H1 (cell line): Measurements from ENCODE around the gene RDM1. TPM values are rescaled to one million over a fixed set of nuclear protein-coding genes. Genes with fewer than 3 reads are reported as not detected.

Experiments
- BCL11A ChIP-seq, 2 experiments: IDR thresholded peaks; one replicate each; pipeline ENCODE4 v1.6.1; 2011; ENCODE audit warnings: low read depth in 2 of 2, low read length in 2 of 2, mild to moderate bottlenecking in 2 of 2
- CHD7 ChIP-seq: fragments of 300-600 bp; sonication (generic); IDR thresholded peaks from 2 replicates; pipeline ENCODE4 v1.7.1; 2012; ENCODE audit warnings: low read length, moderate library complexity, mild to moderate bottlenecking, inconsistent platforms; ENCODE audit not compliant: insufficient replicate concordance
- CTBP2 ChIP-seq: IDR thresholded peaks from 2 replicates; pipeline ENCODE4 v1.7.0; 2011; ENCODE audit warnings: borderline replicate concordance, mild to moderate bottlenecking, moderate library complexity, mixed read lengths, low read length; ENCODE audit not compliant: insufficient read depth, insufficient read length
- EGR1 ChIP-seq: IDR thresholded peaks from 2 replicates; pipeline ENCODE4 v1.6.1; 2011; ENCODE audit warnings: low read depth, low read length, borderline replicate concordance
- GTF2F1 ChIP-seq: IDR thresholded peaks from 2 replicates; pipeline ENCODE4 v1.6.1; 2012; ENCODE audit warnings: low read depth, low read length, improper control_type of control experiment, borderline replicate concordance
- JUND ChIP-seq: IDR thresholded peaks from 2 replicates; pipeline ENCODE4 v1.6.1; 2011; ENCODE audit warnings: mild to moderate bottlenecking, improper control_type of control experiment, low read length
- NANOG ChIP-seq: IDR thresholded peaks from 2 replicates; pipeline ENCODE4 v1.6.1; 2011; ENCODE audit warnings: low read length, low read depth, mild to moderate bottlenecking, inconsistent platforms; ENCODE audit not compliant: insufficient read depth, poor library complexity, severe bottlenecking
- RNF2 ChIP-seq: fragments of 200-900, 300-1000 bp; sonication (generic); IDR thresholded peaks from 2 replicates; pipeline ENCODE4 v1.7.1; 2016; ENCODE audit warnings: borderline replicate concordance, low read depth, mild to moderate bottlenecking, antibody characterized with exemption, low read length; ENCODE audit not compliant: poor library complexity, severe bottlenecking; ENCODE audit errors: missing control alignments
- TAF1 ChIP-seq: IDR thresholded peaks from 2 replicates; pipeline ENCODE4 v1.6.1; 2011; ENCODE audit warnings: mild to moderate bottlenecking, low read depth, low read length
- TAF7 ChIP-seq: optimal IDR thresholded peaks from 2 replicates; pipeline ENCODE3; 2011; ENCODE audit warnings: low read depth, mild to moderate bottlenecking, inconsistent platforms, low read length, moderate library complexity, borderline replicate concordance
- polyA plus RNA-seq, 7 experiments: library from polyadenylated mRNA; depleted of rRNA in 3 of 7; stranded (reverse) in 5 of 7; unstranded in 2 of 7; fragments of >200 nt in 5 of 7; fragments of 200-250 nt in 2 of 7; gene quantifications; 1 replicate in 5 of 7; 2 replicates in 1 of 7; 4 replicates in 1 of 7; pipeline versions ENCODE4 v1.2.1 to v1.2.3, GENCODE V29; 2011 to 2013; ENCODE audit warnings: missing spikeins in 2 of 7, mixed read lengths in 2 of 7
- total RNA-seq: library from RNA; stranded (reverse); fragmentation: NEBNext Ultra II Directional; extraction: Animal tissue kit (Norgen Biotek cat#: 25700); gene quantifications from 2 replicates; pipeline ENCODE4 v1.2.1, GENCODE V29; 2021
- TF ChIP-seq, protein P1 (sequence below): IDR thresholded peaks from 2 replicates; pipeline ENCODE4 v1.6.1; 2012; ENCODE audit warnings: inconsistent platforms

RDM1 gene
- total and polyA plus RNA-seq, 2 of the 8 experiments (the other 6 are each of a cell fraction or from before 2014, with no cell fraction given) = 7.3 to 9.7 TPM

DNA sequence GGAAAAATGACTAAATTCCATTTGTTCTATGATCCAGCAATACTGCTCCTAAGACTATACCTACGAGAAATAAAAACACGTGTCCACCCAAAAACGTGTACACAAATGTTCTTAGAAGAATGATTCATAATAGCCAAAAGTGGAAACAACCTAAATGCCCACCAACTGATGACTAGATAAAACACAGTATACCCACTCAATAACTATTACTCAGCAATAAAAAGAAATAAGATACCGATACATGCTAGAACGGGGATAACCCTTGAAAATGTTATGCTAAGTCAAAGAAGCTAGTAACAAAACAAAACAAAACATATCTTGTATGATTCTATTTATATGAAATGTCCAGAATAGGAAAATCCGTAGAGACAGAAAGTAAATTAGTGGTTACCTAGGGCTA lies 33.1 kb upstream of the RDM1 start (continued):
- no peak for TF ChIP-seq CHD7
- no peak for TF ChIP-seq JUND
- TF ChIP-seq, protein P1, sequence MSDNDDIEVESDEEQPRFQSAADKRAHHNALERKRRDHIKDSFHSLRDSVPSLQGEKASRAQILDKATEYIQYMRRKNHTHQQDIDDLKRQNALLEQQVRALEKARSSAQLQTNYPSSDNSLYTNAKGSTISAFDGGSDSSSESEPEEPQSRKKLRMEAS = no peak
- TF ChIP-seq RNF2 = no peak
- TF ChIP-seq EGR1 = no peak
- no peak for TF ChIP-seq TAF7
- TF ChIP-seq GTF2F1 = no peak
- no peak for TF ChIP-seq CTBP2
- TF ChIP-seq TAF1 = no peak
- TF ChIP-seq BCL11A (IDR thresholded peaks at IDR 0.05; ENCODE audit: low read depth in 2 of 2, low read length in 2 of 2) = no peak
- no peak for TF ChIP-seq NANOG
